Measurements from ENCODE around the gene ARHGAP26.

GRCh38 chr5:142888469-142889085 is 118.4 kb downstream of the ARHGAP26 start:
- no peak for TF ChIP-seq EZH2 (IDR thresholded peaks at IDR 0.05; ENCODE audit: low read depth, unreplicated experiment)
- peak; percentile 85 to 91 for TF ChIP-seq CTCF (conservative IDR thresholded peaks at IDR 0.05; ENCODE audit: low read depth in 2 of 2)
- TF ChIP-seq POLR2AphosphoS5 (IDR thresholded peaks at IDR 0.05; ENCODE audit: low read depth): no peak
- no peak for TF ChIP-seq EZH2phosphoT487 (IDR thresholded peaks at IDR 0.05; ENCODE audit: unreplicated experiment)
- no peak for TF ChIP-seq ZNF331 (CRISPR knock-in tag; IDR thresholded peaks at IDR 0.05; ENCODE audit: low read depth)
- no peak for TF ChIP-seq REST (IDR thresholded peaks at IDR 0.05; ENCODE audit: unreplicated experiment)
- no peak for TF ChIP-seq ZNF114 (CRISPR knock-in tag; IDR thresholded peaks at IDR 0.05)

Data from GM23338 (cell line).